GM18508 (cell line): ENCODE measurements around the gene CPOX.
"Not testable (repeated sequence)": the region's sequence is repeated elsewhere in the genome, so short reads cannot be mapped to it uniquely, and the experiment has no call there.

Source experiments
- ATAC-seq: cut with Tn5 transposase; IDR thresholded peaks from one replicate; pipeline ENCODE4 v1.9.1; 2021; ENCODE audit warnings: moderate number of reproducible peaks; ENCODE audit not compliant: insufficient read depth, unreplicated experiment

Gene CPOX

GRCh38 chr3:98565237-98565643 lies 28.2 kb downstream of the CPOX start:
- no peak for ATAC-seq

DNA sequence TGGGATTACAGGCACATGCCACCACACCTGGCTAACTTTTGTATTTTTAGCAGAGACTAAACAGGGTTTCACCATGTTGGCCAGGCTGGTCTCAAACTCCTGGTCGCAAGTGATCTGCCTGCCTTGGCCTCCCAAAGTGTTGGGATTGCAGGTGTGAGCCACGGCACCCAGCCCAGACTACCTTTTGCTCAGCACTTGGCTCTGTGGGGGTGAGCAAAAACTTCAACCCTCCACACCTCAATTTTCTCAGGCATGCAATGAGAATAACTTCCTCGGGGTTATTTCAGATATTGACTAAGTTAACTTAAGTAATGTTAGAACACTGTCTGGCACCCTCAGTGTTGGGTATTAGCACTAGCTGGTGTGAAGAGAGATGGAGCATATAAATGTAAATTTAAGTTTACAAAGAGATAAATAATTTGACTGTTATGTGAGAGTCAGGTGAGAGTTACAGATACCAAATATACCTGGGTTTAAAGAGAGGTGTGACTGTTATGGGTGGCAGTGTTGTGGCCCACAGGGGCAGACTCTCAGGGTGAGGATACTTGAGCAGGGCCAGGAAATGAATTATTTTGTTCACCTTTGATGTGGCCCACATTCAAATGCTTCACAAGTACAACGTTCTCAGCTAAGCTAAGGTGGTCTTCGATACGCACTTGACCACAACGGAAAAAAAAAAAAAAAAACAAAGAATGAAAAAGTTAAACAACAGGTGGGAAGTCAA lies 29.0 kb downstream of the CPOX start:
- no peak for ATAC-seq

GRCh38 chr3:98563661-98564281 lies 29.6 kb downstream of the CPOX start:
- ATAC-seq = peak; percentile 46

DNA sequence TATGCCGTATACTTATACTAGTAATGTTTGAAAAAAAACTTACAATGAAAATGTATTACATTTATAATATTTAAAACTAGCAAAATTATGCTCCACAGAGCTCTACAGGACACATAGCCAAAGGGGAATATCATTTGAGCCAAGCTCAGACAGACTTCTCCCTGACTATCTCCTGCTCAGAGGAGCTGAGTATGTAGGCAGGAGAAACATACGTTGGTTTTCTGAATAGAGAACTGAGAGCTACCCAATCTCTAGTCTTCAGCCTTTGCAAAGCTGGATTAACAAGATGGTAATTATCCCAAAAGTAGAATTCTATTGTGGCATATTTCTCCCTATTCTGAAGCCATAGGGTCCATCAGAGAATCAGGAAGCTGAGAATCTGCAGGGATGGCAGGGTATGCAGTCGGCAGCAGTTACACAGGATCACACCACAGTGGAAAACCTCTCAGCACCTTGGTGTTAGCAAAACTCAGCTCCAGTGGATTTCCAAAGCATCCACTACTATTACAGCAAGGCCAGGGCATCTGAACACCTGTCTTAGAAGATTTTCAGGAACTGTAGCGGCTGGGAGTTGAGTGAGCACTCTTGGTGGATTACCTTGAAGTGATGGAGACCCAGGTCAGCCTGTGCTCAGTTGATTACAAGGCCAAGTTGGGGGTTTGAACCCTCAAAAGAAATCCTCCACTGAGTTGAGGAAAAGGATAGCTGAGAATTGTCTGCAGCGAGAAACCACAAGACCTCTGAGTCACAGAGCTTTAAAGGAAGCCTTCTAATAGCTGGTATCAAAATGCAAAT lies 31.5 kb downstream of the CPOX start:
- ATAC-seq = no peak

GRCh38 chr3:98560911-98561310 lies 32.5 kb downstream of the CPOX start:
- no peak for ATAC-seq

GRCh38 chr3:98559769-98560168 lies 33.6 kb downstream of the CPOX start:
- ATAC-seq = not testable (repeated sequence)

- no peak for ATAC-seq
Measured at GRCh38 chr3:98558100-98558827, 35.1 kb downstream of the CPOX start.

- no peak for ATAC-seq
Measured at GRCh38 chr3:98557324-98558010, 35.9 kb downstream of the CPOX start.

DNA sequence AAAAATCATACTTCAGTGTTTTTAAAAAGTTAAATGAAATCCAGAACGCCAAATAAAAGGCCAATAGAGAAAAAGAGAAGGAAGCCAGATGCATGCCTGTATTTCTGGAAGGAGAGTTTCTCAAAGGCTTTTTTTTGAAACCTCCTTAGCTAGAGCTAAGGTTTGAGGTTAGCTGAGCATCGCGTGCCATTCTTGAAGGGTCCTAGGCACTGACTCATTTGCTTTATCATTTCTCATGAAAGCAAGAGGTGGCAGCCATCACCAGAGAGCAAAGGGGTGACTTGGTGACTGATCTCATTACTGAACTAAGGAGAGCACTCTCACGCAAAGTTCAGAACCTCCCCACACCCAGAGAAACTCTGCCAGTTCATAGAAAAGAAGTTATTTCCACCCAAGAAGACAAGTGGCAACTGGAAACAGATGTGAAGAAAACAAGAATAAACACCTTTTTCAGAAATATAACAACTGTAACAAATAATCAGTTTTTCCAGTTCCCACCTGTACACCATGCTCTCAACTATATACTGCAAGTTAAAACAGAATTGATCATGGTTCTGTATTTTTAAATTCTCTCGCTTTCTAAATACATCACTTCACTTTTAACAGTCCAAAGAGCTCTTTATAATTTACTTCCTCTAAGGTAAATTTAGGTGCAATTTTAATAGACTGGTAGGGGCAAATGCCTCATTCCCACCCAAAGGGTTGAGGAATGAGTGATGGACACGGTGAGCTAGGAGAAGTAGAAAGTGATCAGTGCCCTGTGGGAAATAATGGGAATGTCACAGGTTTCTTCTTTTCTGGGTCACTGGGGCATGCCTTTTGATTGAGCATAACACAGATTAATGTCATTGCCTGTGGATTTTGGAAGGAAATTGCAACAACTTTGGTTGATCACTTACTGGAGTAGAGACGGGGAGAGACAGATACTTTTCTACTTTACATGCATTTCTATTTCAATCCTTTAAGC lies 37.0 kb downstream of the CPOX start:
- peak; percentile 69 for ATAC-seq

DNA sequence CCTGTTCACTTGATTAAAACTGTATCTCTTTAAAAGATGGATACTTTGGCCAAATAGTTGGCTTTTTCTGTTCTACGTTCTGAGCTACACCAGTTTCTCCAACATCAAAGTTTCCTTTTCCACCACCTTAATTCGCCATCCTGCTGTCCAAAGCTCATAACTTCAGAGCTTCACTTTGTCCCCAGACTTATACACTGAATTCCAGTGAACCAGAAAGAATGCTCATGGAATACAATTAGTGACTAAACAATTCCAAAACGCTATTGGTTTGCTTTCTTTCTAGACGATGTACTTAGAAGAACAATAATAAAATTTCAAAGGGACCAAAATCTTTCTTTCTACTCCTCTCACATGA lies 38.4 kb downstream of the CPOX start:
- ATAC-seq = no peak

DNA sequence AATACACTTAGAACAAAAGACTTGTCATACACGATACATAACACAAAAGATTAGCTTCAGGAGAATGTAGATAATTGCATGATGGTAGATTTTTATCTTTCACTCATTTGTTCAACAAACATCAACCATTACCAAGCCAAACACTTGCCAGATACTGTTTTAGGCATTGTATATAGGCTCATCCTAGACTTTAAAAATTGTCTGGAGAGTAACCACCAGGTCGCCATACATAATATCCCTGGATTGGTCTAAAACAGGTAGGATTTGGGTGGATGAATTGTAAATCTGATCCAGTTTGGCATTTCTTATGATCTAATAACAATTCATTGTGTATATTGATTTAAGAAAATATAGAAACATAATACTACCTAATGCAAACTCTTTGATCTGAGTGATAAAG lies 38.8 kb downstream of the CPOX start:
- ATAC-seq = no peak

- no peak for ATAC-seq
Measured at GRCh38 chr3:98553753-98554152, 39.7 kb downstream of the CPOX start.

DNA sequence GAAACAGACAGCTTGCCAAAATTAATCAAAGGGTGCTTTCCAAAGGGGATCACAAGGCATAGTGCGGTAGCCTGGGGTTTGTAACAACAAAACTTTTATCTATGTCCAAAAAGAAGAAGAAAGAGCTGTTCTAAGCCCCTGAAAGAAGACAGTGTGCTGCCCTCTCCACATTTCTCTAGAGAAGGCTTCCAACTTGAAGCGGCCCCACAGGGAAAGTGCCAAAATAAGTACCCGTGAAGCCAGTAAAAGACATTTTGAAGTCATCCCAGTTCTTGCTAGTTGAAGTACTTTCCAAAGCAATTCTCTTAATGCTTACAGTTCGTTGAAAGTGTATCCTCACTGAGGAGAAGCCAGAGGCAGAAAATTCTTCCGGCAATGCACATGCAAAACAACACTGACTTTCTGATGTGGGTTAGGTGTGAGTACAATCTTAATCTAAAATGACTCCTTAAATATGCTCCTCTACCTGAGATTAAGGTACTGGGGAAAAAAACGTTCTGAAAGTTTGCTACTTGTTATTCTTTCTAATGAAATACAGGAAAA lies 40.3 kb downstream of the CPOX start:
- ATAC-seq = no peak

- no peak for ATAC-seq
Measured at GRCh38 chr3:98552232-98553020, 41.0 kb downstream of the CPOX start.

DNA sequence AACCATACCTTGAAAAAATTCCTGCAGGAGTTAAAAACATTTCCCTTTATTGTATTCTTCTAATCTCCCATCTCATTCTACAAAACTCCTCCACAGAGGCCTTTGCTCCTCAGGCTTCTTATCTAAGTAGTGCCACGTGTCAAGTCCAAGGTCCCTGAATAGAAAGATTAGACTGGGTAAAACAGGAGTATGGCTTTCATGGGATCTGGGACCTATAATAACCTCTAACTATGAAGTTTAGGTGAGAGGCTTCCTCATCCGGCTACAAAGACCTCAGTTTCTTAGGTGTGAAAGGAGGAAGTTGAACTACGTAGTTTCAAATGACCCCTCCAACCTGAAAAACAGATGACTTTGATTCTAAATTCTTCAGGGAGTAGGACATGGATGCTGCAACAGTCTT lies 41.7 kb downstream of the CPOX start:
- no peak for ATAC-seq

- no peak for ATAC-seq
Measured at GRCh38 chr3:98551236-98551635, 42.2 kb downstream of the CPOX start.

- no peak for ATAC-seq
Measured at GRCh38 chr3:98550833-98551232, 42.6 kb downstream of the CPOX start.

DNA sequence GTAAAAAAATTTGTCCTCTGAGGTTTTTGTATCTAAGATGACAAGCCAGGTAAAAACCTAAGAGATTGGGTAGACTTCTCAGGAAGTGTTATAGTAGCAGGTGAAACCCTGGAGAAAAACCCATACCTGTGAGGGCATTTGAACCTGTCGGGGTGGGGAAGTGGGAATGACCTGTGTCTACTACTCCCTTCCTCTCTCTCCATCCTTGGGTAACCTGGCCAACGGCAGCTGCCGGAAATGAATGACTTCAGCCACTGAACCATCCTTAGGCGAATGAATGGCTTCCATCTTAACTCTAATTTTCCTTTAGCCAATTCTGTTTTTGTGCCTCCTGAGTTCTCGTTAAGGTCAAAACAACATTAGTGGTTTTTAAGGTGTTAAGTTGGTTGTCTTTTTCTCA lies 44.9 kb downstream of the CPOX start:
- no peak for ATAC-seq
